Measurements from ENCODE around the gene CELA2A.

DNA sequence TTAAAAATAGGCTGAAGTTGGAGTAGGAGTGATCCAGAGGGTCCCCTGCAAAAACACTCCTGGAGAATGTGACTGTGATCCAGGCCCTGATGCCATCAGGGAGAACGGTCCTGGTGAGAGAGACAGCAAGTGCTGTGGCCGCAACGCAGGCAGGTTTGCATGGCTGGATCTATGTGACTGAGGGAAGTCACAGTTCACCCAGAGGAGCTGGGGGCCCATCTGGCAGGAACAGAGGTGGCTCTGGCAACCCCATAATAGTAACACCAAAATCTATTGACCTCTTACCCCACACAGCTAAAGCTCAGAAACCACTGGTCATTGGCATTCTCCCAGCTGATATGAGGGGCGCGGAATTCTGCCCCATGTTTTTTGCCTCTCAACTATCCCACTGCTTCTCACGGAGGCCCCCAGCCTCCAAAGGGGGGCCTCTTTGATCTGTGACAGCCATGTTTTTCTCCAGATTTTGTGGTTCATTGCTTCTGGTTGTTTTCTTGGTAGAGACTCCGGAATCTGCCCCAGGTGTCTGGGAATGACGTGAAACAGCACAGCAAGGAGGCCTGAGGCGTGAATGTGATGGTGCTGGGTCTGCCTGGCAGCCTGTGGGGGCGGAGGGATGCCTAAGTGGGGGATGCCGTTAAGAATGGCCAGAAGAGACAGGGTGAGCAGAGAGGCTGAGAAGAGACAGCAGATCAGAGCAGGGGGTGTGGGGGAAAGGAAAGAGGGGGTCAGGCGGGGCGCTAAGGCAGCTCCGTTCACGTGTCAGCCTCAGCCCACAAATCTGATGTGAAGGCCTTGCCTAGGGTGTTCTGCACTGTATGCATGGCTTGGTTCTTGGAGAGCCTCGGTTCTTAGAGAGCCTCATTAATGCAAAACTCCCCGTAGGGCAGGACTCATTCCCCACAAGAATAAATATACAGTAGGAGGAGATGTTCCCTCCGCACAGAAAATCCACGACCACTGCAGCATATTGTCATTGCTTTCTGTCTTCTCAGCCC lies 43.9 kb downstream of the CELA2A start:
- TF ChIP-seq ZFP30 (CRISPR knock-in tag; IDR thresholded peaks at IDR 0.05): no peak
- no peak for TF ChIP-seq CSDC2 (CRISPR knock-in tag; IDR thresholded peaks at IDR 0.05)
